HG03575 (cell line): Measurements from ENCODE around the gene LAMP1.
"Not testable (repeated sequence)": the region's sequence is repeated elsewhere in the genome, so short reads cannot be mapped to it uniquely, and the experiment has no call there.

Experiments
- ATAC-seq: cut with Tn5 transposase; IDR thresholded peaks from one replicate; pipeline ENCODE4 v1.9.1; 2021; ENCODE audit not compliant: unreplicated experiment, insufficient number of reproducible peaks, low FRiP score; ENCODE audit errors: extremely low read depth

LAMP1 gene

GRCh38 chr13:113322043-113322461, 25.0 kb downstream of the LAMP1 start:
- ATAC-seq = no peak

- no peak for ATAC-seq
Observed at GRCh38 chr13:113322890-113323651, 26.0 kb downstream of the LAMP1 start.

DNA sequence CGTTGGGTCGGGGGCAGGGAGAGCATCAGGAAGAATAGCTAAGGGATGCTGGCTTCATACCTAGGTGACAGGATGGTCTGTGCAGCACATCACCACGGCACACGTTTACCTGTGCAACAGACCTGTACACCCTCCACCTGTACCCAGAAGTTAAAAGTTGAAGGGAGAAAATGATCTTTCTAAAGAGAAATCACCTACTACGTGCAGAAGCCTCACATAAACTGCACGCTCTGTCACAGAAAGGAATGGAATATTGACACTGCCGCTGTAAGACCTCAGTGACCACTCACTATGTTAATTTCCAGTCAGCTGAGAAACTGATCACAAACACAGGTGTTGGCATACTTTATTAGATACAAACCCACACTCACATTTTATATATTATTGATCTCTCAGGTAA, 26.8 kb downstream of the LAMP1 start:
- ATAC-seq = no peak

DNA sequence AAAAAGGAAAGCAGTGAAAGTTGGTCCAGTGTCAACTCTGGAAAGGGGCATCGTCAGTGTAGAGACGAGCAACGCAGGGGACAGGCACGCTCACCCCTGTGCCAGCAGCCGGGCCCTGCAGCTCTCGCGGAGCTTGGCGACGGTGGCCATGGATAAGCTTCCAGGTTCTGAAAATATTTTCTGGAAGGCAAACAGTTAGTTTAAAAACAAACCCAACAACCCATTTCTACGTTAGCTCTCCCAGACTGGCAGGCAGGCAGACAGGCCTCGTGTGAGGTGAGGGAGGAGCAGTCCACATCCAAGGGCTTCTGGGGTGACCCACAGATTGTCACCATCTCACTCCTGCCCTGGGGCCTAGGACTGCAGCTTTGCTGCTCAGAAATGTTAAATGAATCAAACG, 27.4 kb downstream of the LAMP1 start:
- no peak for ATAC-seq

GRCh38 chr13:113325779-113326178, 28.7 kb downstream of the LAMP1 start:
- no peak for ATAC-seq

DNA sequence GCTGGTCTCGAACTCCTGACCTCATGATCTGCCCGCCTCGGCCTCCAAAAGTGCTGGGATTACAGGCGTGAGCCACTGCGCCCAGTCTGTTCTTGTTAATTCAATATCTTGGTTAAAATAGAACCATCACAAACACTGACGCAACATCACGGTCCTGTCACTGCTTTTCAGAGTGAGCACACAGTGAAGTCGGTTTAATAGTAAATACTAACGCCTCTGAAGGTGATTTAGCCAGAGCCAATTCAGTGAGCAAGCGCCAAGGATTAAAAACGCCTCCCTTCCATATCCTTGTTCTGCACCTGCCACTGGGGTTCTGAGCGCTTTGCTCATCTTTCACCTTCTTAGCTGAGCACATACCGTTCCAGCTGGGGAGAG, 30.3 kb downstream of the LAMP1 start:
- ATAC-seq = no peak

- ATAC-seq = no peak
Observed at GRCh38 chr13:113327766-113328471, 30.9 kb downstream of the LAMP1 start.

GRCh38 chr13:113328851-113329250, 31.8 kb downstream of the LAMP1 start:
- ATAC-seq = no peak

GRCh38 chr13:113329656-113330312, 32.7 kb downstream of the LAMP1 start:
- ATAC-seq = no peak

- ATAC-seq = no peak
Observed at GRCh38 chr13:113332615-113333014, 35.6 kb downstream of the LAMP1 start.

- no peak for ATAC-seq
Observed at GRCh38 chr13:113333076-113333475, 36.0 kb downstream of the LAMP1 start.

DNA sequence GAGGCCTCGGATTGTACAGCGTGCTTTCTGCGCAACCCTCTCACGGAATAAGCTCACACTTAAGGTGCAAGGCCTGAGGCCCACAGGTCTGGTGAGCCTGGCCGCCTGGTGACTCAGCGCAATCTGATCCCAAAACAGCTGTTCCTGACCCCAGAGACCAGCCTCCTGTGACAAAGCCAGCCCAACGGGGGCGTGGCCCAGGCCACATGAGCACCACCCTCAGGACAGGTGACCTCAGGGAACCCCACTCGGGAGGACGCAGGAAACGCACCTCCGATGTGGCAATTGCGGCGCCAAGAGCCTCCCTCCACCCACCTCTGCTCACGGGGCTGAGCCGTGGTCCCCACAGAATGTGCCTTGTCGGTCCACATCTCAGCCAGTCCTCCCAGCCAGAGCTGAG, 40.5 kb downstream of the LAMP1 start:
- no peak for ATAC-seq

DNA sequence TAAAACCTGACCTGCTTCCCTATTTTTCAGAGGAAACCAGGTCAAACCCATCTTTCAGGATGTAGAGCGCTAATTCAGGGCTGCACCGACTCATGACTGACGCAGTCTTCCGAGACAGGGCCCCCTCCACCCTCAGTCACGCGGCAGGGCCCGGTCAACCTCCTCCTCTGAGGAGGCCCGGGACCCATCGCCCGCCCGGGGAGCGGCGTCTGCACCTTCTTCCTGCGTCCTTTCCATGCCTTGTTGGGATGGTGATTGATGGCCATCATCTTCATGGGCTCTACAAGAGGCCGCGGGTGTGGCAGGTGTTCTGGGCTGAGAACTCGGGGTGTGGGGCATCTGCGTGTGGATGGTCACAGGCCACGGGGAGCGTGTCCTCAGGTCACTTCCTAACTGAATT, 40.9 kb downstream of the LAMP1 start:
- ATAC-seq = no peak

DNA sequence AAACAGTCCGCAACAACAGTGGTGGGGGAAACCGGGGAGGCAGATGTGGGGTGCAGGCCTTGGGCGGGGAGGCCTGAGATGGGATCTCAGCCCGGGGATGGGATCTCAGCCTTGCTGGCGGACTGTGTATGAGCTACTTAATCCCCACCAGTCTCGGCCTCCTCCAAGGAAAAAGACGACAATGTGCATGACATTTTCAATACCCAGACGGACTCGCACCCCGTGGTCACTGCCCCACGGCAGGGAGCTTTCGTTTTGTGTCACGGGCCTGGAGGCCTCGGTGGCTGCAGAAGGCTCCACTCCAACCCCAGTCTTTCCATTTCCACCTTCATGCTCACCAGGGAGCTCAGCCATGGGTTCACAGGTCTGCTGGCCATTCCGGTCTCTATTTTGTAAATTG, 41.4 kb downstream of the LAMP1 start:
- ATAC-seq = no peak

- no peak for ATAC-seq
Observed at GRCh38 chr13:113342820-113343691, 46.0 kb downstream of the LAMP1 start.

DNA sequence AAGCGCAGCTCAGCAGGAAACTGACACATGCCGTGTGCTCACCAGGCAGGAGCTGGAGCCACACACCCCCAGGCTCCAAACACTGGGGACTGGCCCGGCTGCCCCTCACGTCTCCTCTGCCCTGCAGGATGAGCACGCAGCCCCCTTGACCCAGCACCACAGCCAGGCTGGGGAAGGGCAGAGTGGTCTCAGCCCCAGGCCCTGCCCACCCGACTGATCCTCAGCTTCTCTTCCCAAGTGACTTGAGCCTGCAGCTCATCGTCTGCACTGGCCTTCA, 46.6 kb downstream of the LAMP1 start:
- ATAC-seq = no peak

- no peak for ATAC-seq
Observed at GRCh38 chr13:113345486-113345885, 48.4 kb downstream of the LAMP1 start.

- not testable (repeated sequence) for ATAC-seq
Observed at GRCh38 chr13:113347736-113348225, 50.7 kb downstream of the LAMP1 start.

DNA sequence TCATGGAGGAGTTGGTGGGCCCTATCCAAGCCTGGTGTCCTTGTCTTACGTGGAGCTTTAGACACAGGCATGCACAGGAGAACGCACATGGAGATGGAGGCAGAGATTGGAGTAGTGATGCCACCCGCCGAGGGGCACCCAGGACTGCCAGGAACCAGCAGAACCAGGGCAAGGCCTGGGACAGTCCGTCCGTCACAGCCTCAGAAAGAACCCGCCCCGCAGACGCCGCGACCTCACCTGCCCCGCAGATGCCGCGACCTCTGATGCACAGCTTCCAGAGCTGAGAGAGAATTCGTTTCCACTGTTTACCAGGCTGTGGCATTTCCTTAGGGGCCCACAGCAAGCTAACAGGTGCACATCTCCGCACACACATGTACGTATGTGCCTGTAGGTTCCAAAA, 51.6 kb downstream of the LAMP1 start:
- no peak for ATAC-seq
